Measurements from ENCODE around the gene CENPF.

GRCh38 chr1:214637722-214638458 lies 34.9 kb downstream of the CENPF start:
- peak; percentile 46 to 75 (median 60) for TF ChIP-seq CTCF (IDR thresholded peaks at IDR 0.05)
- TF ChIP-seq POLR2A (IDR thresholded peaks at IDR 0.05): no peak

Measured in heart left ventricle (tissue), 13 donors.